Upper lobe of right lung (tissue), 1 donor: ENCODE measurements around the gene FRMD4A. TPM values are rescaled to one million over a fixed set of nuclear protein-coding genes. Genes with fewer than 3 reads are reported as not detected.

Experiments used
- ATAC-seq: fragments of 200-7000 bp; cut with Tn5 transposase; one replicate; pipeline ENCODE4 v1.9.1; 2020; ENCODE audit warnings: mild to moderate bottlenecking, moderate library complexity
- DNase-seq: peaks from one replicate; pipeline ENCODE4 v3.0.0-alpha.2; 2020
- H3K27ac ChIP-seq: fragments of 200-600 bp; one replicate; pipeline ENCODE4 v1.8.0; 2022
- H3K27me3 ChIP-seq: fragments of 200-600 bp; one replicate; pipeline ENCODE4 v1.8.0; 2022; ENCODE audit warnings: mild to moderate bottlenecking
- H3K36me3 ChIP-seq: fragments of 200-600 bp; one replicate; pipeline ENCODE4 v1.8.0; 2022
- H3K4me1 ChIP-seq: fragments of 200-600 bp; one replicate; pipeline ENCODE4 v1.8.0; 2022
- H3K4me3 ChIP-seq: fragments of 200-600 bp; one replicate; pipeline ENCODE4 v1.8.0; 2022; ENCODE audit warnings: mild to moderate bottlenecking
- H3K9me3 ChIP-seq: fragments of 200-600 bp; one replicate; pipeline ENCODE4 v1.8.0; 2022
- intact Hi-C: fragments of 100-400 bp; cut with DNase I; formaldehyde crosslinking; loops from one replicate; pipeline ENCODE4 v1.11.0; 2022
- total RNA-seq: library from RNA; stranded (reverse); fragmentation: NEBNext Ultra II Directional; extraction: Animal tissue kit (Norgen Biotek cat#: 25700); gene quantifications from one replicate; pipeline ENCODE4 v1.2.1, GENCODE V29; 2021
- TF ChIP-seq, protein P1 (sequence below): fragments of 200-600 bp; IDR thresholded peaks from one replicate; pipeline ENCODE4 v1.8.0; 2022; ENCODE audit warnings: antibody characterized with exemption
- donor health status: DM: no; HTN: yes; CAD: no; lungs with severe emphysema.

FRMD4A gene
- total RNA-seq, 1 donor from 2014 or later: 38.3 TPM

DNA sequence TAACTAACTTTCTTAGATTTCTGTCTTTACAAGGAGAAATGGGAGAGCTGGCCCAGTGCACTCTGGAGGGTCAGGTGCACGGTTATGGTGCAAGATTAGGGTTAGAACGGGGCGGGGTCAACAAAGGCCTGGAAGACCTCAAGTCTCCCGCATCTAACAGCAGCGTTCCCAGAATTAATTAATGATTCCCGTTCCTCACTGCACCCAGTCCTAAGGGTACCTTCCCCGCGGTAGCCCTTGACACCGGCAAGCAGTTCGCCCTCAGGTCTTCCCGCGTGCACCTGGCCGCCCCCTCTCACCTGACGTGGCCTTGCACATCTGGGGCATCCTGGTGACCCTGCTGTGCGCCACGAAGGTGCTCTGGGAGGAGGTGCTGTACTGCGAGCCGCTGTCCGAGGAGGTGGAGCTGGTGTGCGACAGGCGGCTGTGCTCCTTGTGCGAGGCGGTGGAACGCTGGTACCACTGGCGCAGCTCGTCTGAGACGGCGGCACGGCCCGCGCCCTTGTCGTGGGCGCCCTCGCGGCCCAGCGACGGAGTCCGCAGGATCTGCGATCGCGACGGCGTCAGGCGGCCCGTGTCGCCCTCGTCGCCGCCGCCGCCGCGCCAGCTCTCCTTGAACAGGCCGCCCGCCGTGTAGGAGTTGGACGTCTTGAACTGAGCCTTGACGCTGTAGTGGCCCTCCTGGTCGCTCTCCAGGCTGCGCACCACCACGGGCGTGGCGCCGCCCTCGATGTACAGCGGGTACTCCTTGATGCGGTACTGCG is 674.2 kb downstream of the FRMD4A start:
- peaks cover 50% of the 10 kb centered on the region for H3K36me3 ChIP-seq
- intact Hi-C loops: no loop called here

DNA sequence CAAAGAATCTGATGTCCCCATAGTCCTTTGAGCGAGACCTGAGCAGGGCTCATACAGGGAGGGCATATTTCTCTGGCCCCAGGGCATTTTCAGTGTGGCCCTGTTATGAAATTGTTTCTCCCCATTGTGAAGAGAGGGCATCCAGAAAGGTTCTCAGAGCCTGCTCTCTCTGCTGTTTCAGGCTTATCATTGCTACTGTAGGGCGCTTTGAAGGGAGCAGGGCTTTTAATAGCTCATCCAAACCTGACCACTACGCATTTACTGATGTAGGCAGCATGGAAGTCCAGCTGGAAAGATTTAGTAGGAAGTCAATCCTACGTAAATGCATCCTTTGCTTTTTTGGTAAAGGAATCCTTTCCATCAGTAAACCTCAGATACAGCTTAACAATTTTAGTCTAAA is 675.9 kb downstream of the FRMD4A start:
- Histone ChIP-seq H3K27ac (no peak overlapping the region), H3K4me3 (no peak overlapping the region), H3K27me3 (no peaks in the 10 kb centered on the region), H3K9me3 (no peaks in the 10 kb centered on the region), H3K4me1 (peaks cover 13% of the 10 kb centered on the region), H3K36me3 (peaks cover 67% of the 10 kb centered on the region)
- intact Hi-C loops: no loop called here
- TF ChIP-seq, protein P1, sequence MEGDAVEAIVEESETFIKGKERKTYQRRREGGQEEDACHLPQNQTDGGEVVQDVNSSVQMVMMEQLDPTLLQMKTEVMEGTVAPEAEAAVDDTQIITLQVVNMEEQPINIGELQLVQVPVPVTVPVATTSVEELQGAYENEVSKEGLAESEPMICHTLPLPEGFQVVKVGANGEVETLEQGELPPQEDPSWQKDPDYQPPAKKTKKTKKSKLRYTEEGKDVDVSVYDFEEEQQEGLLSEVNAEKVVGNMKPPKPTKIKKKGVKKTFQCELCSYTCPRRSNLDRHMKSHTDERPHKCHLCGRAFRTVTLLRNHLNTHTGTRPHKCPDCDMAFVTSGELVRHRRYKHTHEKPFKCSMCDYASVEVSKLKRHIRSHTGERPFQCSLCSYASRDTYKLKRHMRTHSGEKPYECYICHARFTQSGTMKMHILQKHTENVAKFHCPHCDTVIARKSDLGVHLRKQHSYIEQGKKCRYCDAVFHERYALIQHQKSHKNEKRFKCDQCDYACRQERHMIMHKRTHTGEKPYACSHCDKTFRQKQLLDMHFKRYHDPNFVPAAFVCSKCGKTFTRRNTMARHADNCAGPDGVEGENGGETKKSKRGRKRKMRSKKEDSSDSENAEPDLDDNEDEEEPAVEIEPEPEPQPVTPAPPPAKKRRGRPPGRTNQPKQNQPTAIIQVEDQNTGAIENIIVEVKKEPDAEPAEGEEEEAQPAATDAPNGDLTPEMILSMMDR: no peak
- no peak for DNase-seq
- no peak for ATAC-seq

More for the DNA sequence above, 674.2 kb downstream of the FRMD4A start:
- Histone ChIP-seq H3K4me1 (peaks cover 19% of the 10 kb centered on the region), H3K9me3 (no peaks in the 10 kb centered on the region), H3K4me3 (no peak overlapping the region), H3K27ac (no peak overlapping the region), H3K27me3 (no peaks in the 10 kb centered on the region)
- TF ChIP-seq, protein P1: no peak
- ATAC-seq: no peak
- no peak for DNase-seq

DNA sequence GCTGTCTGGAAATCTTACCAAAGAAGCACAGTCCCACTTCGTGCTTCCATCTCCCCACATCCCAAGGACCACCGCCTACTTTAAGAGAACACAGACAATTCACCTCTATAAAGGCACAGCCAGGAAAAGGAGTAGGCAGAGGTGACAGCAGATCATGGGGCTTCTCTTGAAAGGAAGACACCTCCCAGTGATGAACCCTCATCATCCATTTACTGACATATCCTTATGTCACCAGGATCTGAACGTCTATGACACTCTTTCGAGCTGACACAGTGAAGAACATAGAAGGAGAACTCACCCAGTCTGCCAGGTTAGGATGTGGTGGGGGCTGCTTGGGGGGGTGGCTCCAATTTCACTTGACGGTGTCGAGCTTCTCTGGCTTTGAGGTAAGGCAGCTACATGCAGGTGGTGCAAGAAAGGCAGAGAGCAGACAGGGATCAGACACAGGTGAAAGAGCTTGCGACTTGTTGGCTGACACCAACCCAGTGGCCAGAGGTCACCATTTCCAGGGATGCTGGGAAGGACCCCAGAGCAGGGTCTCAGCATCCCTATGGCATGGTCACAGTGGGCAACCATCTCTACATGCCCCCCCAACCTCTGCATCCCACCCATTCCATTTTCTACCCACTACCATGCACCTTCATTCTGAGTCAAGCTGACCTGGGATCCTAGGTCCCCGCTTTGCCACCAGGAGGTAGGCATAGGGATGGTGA is 676.5 kb downstream of the FRMD4A start:
- Histone ChIP-seq H3K27me3 (no peaks in the 10 kb centered on the region), H3K9me3 (no peaks in the 10 kb centered on the region), H3K27ac (no peak overlapping the region), H3K36me3 (peaks cover 73% of the 10 kb centered on the region), H3K4me1 (peaks cover 7% of the 10 kb centered on the region), H3K4me3 (no peak overlapping the region)
- DNase-seq (no peak), ATAC-seq (no peak)
- TF ChIP-seq, protein P1: no peak
- intact Hi-C loops: no loop called here

DNA sequence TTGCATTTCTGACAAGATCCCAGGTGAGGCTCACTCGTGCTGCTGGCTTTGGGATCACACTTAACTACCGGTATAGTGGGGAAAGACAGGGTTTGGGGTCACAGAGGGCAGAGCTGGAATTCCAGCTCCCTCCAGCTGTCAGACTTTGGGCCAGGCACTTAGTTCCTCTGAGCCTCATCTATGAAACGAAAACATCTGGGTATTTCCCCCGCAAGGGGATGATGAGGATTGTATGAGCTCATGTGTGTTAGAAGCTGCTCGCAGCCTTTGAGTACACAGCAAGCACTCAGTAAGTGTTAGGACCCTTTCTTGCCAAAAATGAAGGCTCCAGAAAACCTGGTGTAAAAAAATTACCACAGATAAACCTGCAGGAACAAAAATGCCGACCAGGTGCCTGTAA is 677.9 kb downstream of the FRMD4A start:
- DNase-seq (no peak), ATAC-seq (no peak)
- H3K27ac ChIP-seq: no peak overlapping the region
- H3K4me3 ChIP-seq: no peak overlapping the region
- H3K4me1 ChIP-seq: no peaks in the 10 kb centered on the region
- H3K27me3 ChIP-seq: no peaks in the 10 kb centered on the region
- TF ChIP-seq, protein P1: no peak
- peaks cover 83% of the 10 kb centered on the region for H3K36me3 ChIP-seq
- intact Hi-C loops: no loop called here
- no peaks in the 10 kb centered on the region for H3K9me3 ChIP-seq

DNA sequence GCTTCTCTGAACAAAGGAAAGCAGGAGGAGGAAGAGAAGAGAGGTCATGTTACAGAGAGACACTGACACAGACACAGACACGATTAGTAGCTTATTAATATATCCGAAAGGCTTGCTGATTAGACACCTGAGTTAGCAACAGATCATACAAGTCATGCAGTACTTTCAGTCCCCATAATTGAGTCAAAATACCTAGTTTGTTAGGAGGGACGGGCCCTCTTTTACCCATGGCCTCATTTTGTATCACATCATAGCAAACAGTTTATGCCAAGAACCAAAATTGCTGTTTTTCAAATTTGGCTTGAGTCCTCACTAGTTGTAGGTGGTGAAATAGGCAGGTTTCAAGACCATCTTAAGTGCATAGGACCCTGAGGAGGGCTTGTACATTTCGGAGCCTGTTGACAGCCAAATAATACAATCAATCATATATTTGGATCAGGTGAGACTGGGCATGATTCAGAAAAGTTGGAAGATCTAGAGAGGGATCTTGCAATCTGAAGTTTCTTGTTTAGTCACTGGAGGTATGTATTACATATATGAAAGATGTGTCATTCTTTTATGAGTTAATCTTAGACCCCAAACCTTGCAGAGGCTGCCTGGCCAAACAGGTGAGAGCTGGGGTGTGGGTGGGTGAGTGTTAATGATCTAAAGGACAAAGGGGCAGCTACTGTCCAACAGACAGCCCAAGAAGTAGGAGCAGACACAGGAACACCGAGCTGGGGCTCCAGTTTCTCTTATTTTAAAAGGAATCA is 678.6 kb downstream of the FRMD4A start:
- Histone ChIP-seq H3K27me3 (no peaks in the 10 kb centered on the region), H3K4me1 (no peaks in the 10 kb centered on the region), H3K36me3 (peaks cover 86% of the 10 kb centered on the region), H3K27ac (no peak overlapping the region), H3K9me3 (no peaks in the 10 kb centered on the region), H3K4me3 (no peak overlapping the region)
- DNase-seq (no peak), ATAC-seq (no peak)
- TF ChIP-seq, protein P1: no peak
- intact Hi-C loops: no loop called here
